ENCODE data around the gene DDX25.
"Not testable (repeated sequence)": the region's sequence is repeated elsewhere in the genome, so short reads cannot be mapped to it uniquely, and the experiment has no call there.

Gene DDX25

DNA sequence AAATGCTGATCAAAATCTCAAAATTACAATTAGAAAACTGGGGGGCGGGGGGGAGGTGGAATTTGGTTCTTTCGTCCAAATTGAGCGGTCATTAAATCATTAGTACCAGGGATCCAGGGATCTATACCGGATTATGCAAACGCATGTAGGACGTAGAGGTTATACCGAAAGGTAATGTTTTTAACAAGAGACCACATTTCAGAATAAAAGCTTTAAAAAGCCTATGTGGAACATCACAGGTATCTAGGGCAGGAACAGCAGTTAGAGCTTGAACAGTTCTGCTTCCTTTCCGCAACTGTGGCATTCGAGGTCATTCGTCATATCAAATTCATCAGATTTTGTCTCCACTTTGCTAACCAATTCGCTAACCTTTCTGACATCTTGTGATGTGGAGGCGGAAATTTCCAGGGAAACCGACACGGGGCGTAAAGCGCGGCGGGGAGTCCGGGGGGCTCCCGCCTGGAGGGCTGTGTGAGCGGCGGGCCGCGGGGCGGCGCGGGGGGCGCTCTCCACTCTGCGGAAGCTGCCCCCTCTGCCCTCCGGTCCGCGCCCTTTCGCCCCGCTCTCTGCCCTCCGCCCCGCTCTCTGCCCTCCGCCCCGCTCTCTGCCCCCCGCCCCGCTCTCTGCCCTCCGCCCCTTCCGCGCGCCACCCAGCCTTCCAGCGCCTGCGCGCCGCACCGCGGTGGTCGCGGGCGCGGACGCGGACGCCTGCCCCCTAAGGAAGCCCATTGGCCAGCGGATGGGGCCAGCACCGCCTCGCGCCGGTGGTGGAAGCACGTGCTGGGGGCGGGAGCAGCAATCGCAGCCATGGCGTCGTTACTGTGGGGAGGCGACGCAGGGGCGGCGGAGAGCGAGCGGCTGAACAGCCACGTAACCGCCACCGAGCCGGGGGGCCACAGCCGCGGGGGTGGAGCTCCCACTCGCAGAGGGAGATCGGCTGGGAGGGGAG, at the start of gene DDX25:
Gene DDX25, plus strand, starts transcription at position 798 of the 949 bp plus-strand sequence. Its CDS starts 10 bp downstream, at position 808.
- peak; percentile 73 for DNase-seq

DNA sequence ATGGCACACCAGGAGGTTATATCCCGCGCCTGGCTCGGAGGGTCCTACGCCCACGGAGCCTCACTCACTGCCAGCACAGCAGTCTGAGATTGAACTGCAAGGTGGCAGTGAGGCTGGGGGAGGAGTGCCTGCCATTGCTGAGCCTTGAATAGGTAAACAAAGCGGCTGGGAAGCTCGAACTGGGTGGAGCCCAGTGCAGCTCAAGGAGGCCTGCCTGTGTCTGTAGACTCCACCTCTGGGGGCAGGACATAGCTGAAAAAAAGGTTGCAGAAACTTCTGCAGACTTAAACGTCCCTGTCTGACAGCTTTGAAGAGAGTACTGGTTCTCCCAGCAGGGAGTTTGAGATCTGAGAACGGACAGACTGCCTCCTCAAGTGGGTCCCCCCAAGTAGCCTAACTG, 46.6 kb upstream of the DDX25 start:
- DNase-seq = not testable (repeated sequence)

- not testable (repeated sequence) for DNase-seq
Observed at GRCh38 chr11:125862786-125863185, 41.5 kb upstream of the DDX25 start.

DNA sequence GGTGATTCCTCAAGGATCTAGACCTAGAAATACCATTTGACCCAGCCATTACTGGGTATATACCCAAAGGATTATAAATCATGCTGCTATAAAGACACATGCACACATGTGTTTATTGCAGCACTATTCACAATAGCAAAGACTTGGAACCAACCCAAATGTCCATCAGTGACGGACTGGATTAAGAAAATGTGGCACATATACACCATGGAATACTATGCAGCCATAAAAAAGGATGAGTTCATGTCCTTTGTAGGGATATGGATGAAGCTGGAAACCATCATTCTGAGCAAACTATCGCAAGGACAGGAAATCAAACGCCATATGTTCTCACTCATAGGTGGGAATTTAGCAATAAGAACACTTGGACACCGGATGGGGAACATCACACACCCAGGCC, 39.0 kb upstream of the DDX25 start:
- not testable (repeated sequence) for DNase-seq

GRCh38 chr11:125869521-125869920, 34.8 kb upstream of the DDX25 start:
- no peak for DNase-seq

DNA sequence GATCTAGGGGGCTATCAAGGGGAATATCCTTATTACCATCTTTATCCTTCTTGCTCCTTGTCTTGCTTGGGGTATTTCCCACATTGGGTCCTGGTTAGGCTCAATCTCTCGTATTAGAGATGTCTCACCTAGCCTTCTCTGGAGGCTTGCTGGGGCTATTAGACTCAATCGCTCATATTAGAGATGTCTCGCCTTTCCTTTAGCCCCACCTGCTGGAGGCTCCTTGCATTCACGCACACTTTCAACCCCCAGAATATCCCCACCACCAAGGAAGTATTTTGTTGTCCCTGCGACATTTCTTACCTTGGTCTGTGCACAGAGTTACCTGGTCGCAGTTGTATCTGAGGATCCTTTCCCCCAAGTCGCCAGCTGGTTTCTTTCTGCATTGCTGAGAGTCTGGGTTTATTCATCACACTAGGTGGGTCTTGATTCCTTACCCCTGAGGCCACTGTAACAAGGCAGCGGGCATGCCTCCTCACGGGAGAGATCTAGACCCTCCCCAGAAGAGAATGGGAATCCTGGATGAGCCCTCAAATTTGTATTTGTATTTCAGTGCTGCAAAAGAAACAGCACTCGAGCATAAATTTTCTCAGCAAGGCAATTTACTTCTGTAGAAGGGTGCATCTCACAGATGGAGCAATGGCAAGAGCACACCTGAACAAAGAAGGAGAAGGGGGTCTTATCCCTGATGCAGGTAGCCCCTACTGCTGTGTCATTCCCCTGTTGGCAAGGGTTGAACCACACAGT, 32.7 kb upstream of the DDX25 start:
- DNase-seq = peak; percentile 15

DNA sequence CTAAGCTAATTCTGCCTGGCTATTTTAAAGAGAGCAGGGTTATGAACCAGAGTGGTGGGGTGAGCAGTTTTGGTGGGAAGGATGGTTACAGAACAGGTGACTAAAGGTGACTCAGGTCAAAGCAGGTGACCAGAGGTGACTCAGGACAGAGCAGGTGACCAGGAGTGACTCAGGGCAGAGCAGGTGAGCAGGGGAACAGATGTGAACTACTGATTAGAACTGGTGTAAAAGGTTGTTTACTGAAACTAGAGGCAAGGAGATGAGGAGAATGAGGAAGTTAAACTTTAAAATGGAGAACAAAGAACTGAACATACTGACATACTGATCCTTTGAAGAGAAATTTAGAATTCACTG, 32.2 kb upstream of the DDX25 start:
- no peak for DNase-seq

DNA sequence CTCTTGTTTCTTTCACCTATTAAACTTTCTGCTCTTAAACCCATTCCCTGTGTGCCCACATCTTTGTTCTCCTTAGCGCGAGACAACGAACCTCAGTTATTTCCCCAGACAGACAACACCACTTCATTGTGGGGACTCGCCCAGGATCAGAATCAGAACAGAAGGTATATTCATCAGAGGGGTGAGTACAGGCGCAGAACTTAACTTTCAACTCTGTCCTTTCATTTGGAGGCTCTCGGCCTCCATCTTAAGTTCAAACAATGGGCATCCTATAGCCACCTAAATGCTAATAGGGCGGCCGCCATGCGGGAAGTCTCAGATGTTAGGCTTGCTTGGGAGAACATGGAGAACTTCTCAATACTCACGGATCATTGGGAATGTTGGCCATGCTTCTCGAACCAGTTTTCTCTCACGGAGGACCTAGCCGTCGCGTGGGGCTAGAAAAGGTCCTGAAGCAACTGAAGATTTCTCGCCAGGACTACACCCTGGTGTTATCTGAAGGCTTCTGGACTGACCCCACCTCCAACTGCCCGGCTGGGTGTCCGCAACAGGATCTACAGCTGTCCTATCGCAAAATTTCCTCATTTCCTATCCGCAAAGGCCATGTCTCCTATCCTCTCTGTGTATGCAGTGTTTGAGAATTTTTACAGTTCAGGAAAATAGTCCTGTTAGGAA, 30.3 kb upstream of the DDX25 start:
- DNase-seq = no peak

- DNase-seq = peak; percentile 71
Observed at GRCh38 chr11:125874556-125875124, 29.7 kb upstream of the DDX25 start.

GRCh38 chr11:125881291-125881690, 23.0 kb upstream of the DDX25 start:
- no peak for DNase-seq

GRCh38 chr11:125883375-125883774, 20.9 kb upstream of the DDX25 start:
- no peak for DNase-seq

- DNase-seq = no peak
Observed at GRCh38 chr11:125886997-125887372, 17.3 kb upstream of the DDX25 start.

DNA sequence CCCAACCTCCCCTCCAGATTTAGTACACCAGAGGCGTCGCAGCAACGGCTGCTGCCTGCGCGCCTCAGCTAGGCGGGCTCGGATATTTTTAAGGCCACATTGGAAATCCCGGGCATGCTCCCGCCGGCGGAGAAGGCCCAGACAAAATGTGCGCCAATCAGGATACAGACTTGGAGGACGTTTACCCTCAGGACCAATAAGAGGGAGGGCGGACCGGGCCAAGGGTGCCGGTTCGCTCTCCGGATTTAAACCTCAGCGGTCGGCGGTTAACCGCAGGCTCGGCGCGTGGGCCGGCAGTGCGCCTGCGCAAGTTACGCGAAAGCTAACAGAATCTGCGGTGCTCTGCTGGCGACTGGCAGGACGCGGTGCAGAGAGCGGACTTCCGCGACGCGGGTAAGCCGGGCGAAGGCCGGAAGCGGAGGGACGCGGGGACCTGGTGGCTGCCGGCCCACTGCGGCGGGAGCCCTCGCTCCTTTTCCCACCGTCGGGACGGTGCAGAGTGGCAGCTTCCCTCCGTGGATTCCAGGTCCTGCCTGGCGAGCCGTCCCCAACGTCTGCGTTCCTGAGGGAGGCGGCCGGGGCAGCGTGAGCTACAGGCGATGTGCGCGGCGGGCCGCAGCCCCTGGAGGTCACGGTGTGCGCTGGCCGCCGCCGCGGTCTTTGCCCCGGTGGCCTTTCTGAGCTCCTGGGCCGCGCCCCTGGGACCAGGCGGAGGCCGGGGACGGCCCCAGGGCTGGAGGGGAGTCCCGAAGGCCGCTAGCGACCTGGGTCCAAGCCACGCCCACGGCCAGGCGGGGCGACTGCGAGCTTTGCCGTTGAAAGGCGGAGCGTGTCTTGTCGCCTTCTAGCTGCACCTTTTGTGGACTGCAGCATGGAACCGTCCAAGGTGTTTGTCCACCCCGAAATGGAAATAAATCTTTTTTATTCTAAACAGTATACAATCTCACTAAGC, 16.7 kb upstream of the DDX25 start, which contains the start of gene HYLS1:
Gene HYLS1, plus strand, starts transcription at position 296 of the 952 bp plus-strand sequence. CDS start 11,701 bp downstream, outside the sequence.
- peak; percentile 91 for DNase-seq

DNA sequence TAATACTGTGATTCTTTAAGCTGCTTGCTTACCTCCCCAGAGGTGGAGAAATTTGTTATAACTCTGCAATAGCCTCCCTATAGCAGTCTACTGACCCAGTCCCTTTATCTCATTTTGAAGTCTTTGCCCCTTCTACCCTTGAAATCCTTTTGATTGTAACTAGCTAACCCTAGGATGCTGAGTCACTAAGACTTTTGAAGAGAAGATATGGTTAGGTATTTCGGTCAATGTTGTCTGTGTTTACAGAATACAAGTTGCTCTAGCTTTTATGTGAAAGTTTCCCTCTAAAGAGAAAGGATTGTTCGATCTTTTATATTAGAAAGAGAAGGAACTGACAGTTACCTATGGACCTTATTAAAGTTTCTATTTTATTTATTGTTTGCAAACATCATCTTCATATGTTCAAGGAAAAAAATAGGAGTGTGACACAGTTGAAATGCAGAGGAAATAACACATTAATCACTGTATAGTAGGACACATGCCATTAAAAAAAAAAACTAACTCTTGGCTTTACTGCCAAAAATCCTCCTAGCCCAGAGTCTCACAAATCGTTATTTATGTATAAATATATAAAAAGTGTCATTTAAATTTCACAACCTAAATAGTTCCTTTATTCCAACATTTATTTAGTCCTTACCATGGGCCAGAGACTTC, 13.7 kb upstream of the DDX25 start:
- DNase-seq = no peak

- no peak for DNase-seq
Observed at GRCh38 chr11:125892071-125892470, 12.2 kb upstream of the DDX25 start.

- no peak for DNase-seq
Observed at GRCh38 chr11:125892994-125893393, 11.3 kb upstream of the DDX25 start.

GRCh38 chr11:125901872-125902271, 2.4 kb upstream of the DDX25 start:
- DNase-seq = no peak

GRCh38 chr11:125902277-125902926, 1.9 kb upstream of the DDX25 start:
- no peak for DNase-seq

DNA sequence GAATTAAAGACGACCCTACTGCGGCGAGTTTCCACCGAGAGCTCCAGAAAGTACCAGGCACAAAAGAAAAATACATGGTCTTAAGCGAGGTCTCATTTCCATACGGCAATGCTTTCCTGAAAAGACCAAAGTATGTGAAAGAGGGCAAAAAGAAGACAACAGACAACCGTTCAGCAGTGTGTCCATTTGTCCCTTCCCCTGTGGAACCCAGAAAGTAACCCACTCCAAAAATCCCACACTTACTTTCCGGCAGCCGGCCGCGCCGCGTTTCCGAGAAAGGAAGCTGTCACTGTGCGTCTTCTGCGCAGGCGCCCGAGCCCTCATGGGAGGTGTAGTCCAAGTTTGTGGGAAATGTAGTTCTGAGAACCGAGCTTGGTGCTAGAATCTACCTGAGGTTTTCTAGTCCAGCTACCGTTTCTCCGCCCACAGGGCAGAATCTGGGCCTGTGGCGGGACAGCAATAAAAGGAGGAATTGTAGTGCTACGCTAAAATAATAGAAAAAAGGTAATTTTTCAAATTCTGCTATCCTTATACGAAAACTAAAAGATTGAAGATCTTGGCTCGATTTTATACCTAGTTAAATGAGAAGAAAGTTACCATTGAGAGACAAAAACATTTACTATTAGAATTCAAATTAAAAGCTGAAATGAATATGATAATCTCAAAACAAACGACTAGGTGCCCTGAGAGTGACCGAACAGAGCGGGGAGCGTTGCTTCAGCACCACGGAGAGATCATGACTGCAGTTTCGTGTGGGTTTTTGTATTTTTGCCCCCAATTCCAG, 1.2 kb upstream of the DDX25 start, which contains the start of gene PUS3:
Gene PUS3, minus strand, starts transcription at position 280 of the 784 bp plus-strand sequence. CDS start 6,922 bp downstream, outside the sequence.
- DNase-seq = peak; percentile 93

DNA sequence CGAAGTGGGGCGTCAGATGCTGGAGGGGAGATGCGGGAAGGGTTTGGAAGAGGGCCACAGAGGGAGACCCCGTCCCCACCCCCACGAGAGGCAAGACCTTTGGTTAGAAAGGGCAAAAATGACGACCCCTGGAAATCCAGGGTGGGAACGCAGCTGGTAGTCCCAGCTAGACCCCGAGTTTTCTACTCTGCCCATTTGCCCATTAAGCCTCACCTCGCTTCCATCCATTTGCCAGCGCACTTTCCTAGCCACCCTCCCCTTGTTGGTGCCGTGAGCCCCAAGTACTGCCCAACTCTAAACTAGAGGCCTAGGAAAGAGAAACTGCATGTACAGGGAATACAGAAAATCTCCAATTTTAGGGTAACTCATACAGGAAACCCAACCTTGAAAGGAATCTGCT, 370 bp downstream of the DDX25 start:
- no peak for DNase-seq

All from NCI-H1092 (cell line).